WTC11 (cell line): Measurements from ENCODE around the gene LMLN. TPM values are rescaled to one million over a fixed set of nuclear protein-coding genes. Genes with fewer than 3 reads are reported as not detected.

Experiments used
- ATAC-seq: fragments of 200-7000 bp; cut with Tn5 transposase; 2 replicates; pipeline ENCODE4 v1.10.0; 2021; ENCODE audit warnings: mild to moderate bottlenecking, moderate library complexity
- CTCF ChIA-PET: fragments of 300-600 bp; sonication (Branson Sonifier 250); formaldehyde crosslinking; loops from one replicate; lab custom pipeline; 2021; ENCODE audit warnings: antibody characterized with exemption; lab: Charles Lee
- POLR2A ChIA-PET: fragments of 350-600 bp; sonication (Branson Sonifier 250); formaldehyde crosslinking; loops from one replicate; lab custom pipeline; 2021; ENCODE audit warnings: antibody characterized with exemption; lab: Charles Lee
- DNase-seq: peaks from one replicate; pipeline ENCODE4 v3.0.0; 2021; ENCODE audit warnings: low spot score
- H3K27ac Mint-ChIP-seq: 2 replicates; pipeline ENCODE4 v1.8.0; 2021; ENCODE audit warnings: mixed read lengths
- H3K27me3 Mint-ChIP-seq: 2 replicates; pipeline ENCODE4 v1.8.0; 2021; ENCODE audit warnings: low read depth, mild to moderate bottlenecking, moderate library complexity, mixed read lengths
- H3K36me3 Mint-ChIP-seq: 2 replicates; pipeline ENCODE4 v1.8.0; 2021; ENCODE audit warnings: mixed read lengths
- H3K4me1 Mint-ChIP-seq: 2 replicates; pipeline ENCODE4 v1.8.0; 2022; ENCODE audit warnings: mixed read lengths
- H3K4me3 Mint-ChIP-seq: 2 replicates; pipeline ENCODE4 v1.8.0; 2021; ENCODE audit warnings: mild to moderate bottlenecking, moderate library complexity, mixed read lengths
- H3K9me3 Mint-ChIP-seq: 2 replicates; pipeline ENCODE4 v1.8.0; 2021; ENCODE audit warnings: mixed read lengths
- ESRRA ChIP-seq: sonication (generic); formaldehyde crosslinking; IDR thresholded peaks from 2 replicates; pipeline ENCODE4 v1.8.1; 2022; ENCODE audit warnings: mild to moderate bottlenecking, missing genetic modification reagents, borderline replicate concordance
- HMGA2 ChIP-seq: fragments of 250-450 bp; sonication (Bioruptor Pico); IDR thresholded peaks from 2 replicates; pipeline ENCODE4 v1.4.0; 2021; ENCODE audit warnings: mild to moderate bottlenecking, moderate library complexity
- IRF2 ChIP-seq: sonication (generic); formaldehyde crosslinking; IDR thresholded peaks from 2 replicates; pipeline ENCODE4 v1.8.0; 2022; ENCODE audit warnings: low read depth, missing genetic modification reagents, borderline replicate concordance
- JAZF1 ChIP-seq: fragments of 250-450 bp; sonication (Bioruptor Pico); IDR thresholded peaks from 2 replicates; pipeline ENCODE4 v1.9.0; 2021; ENCODE audit warnings: moderate library complexity, mild to moderate bottlenecking, inconsistent platforms
- NFE2L1 ChIP-seq: sonication (generic); formaldehyde crosslinking; IDR thresholded peaks from 2 replicates; pipeline ENCODE4 v1.8.1; 2023; ENCODE audit warnings: missing genetic modification reagents
- OVOL2 ChIP-seq: fragments of 250-450 bp; sonication (Bioruptor Pico); IDR thresholded peaks from 2 replicates; pipeline ENCODE4 v1.9.0; 2021; ENCODE audit warnings: mild to moderate bottlenecking, borderline replicate concordance
- SMAD3 ChIP-seq: sonication (generic); formaldehyde crosslinking; IDR thresholded peaks from 2 replicates; pipeline ENCODE4 v1.8.0; 2022; ENCODE audit warnings: missing genetic modification reagents, mild to moderate bottlenecking, borderline replicate concordance
- SOX15 ChIP-seq: fragments of 250-450 bp; sonication (Bioruptor Pico); IDR thresholded peaks from 2 replicates; pipeline ENCODE4 v1.9.0; 2021; ENCODE audit warnings: mild to moderate bottlenecking
- ZBTB21 ChIP-seq: sonication (generic); formaldehyde crosslinking; IDR thresholded peaks from 2 replicates; pipeline ENCODE4 v1.8.1; 2023; ENCODE audit warnings: mild to moderate bottlenecking, missing genetic modification reagents, borderline replicate concordance
- ZNF317 ChIP-seq: sonication (generic); formaldehyde crosslinking; IDR thresholded peaks from 2 replicates; pipeline ENCODE4 v1.8.1; 2023; ENCODE audit warnings: low read depth, mild to moderate bottlenecking, moderate library complexity, missing genetic modification reagents, borderline replicate concordance
- ZNF671 ChIP-seq: fragments of 250-450 bp; sonication (Bioruptor Pico); IDR thresholded peaks from 2 replicates; pipeline ENCODE4 v1.8.0; 2021; ENCODE audit warnings: mild to moderate bottlenecking
- total RNA-seq: library from RNA; stranded (reverse); gene quantifications from 3 replicates; pipeline ENCODE4 v1.2.3, GENCODE V29; 2021
- TF ChIP-seq, protein P1 (sequence below): sonication (generic); formaldehyde crosslinking; IDR thresholded peaks from 2 replicates; pipeline ENCODE4 v1.8.0; 2022; ENCODE audit warnings: mild to moderate bottlenecking, missing genetic modification reagents
- TF ChIP-seq, protein P2 (sequence below): fragments of 250-450 bp; sonication (Bioruptor Pico); IDR thresholded peaks from 2 replicates; pipeline ENCODE4 v2.1.2; 2022; ENCODE audit warnings: mild to moderate bottlenecking, moderate library complexity
- TF ChIP-seq, protein P3 (sequence below): sonication (generic); formaldehyde crosslinking; conservative IDR thresholded peaks from 2 replicates; pipeline ENCODE4 v1.8.1; 2023; ENCODE audit warnings: mild to moderate bottlenecking, low read depth, missing genetic modification reagents, moderate library complexity
- TF ChIP-seq, protein P4 (sequence below): sonication (generic); formaldehyde crosslinking; IDR thresholded peaks from 2 replicates; pipeline ENCODE4 v1.8.1; 2022; ENCODE audit warnings: mild to moderate bottlenecking, missing genetic modification reagents, moderate library complexity, borderline replicate concordance
- TF ChIP-seq, protein P5 (sequence below): sonication (generic); formaldehyde crosslinking; IDR thresholded peaks from 2 replicates; pipeline ENCODE4 v1.8.1; 2022; ENCODE audit warnings: low read depth, mild to moderate bottlenecking, moderate library complexity, missing genetic modification reagents, borderline replicate concordance
- TF ChIP-seq, protein P6 (sequence below): sonication (generic); formaldehyde crosslinking; IDR thresholded peaks from 2 replicates; pipeline ENCODE4 v1.8.1; 2023; ENCODE audit warnings: mild to moderate bottlenecking, missing genetic modification reagents, moderate library complexity
- TF ChIP-seq, protein P7 (sequence below): sonication (generic); formaldehyde crosslinking; IDR thresholded peaks from 2 replicates; pipeline ENCODE4 v1.8.0; 2022; ENCODE audit warnings: mild to moderate bottlenecking, missing genetic modification reagents
- TF ChIP-seq, protein P8 (sequence below): sonication (generic); formaldehyde crosslinking; conservative IDR thresholded peaks from 2 replicates; pipeline ENCODE4 v1.8.1; 2022; ENCODE audit warnings: mild to moderate bottlenecking, missing genetic modification reagents

Gene LMLN
- total RNA-seq, 1 experiment from 2014 or later = 5.2 TPM

DNA sequence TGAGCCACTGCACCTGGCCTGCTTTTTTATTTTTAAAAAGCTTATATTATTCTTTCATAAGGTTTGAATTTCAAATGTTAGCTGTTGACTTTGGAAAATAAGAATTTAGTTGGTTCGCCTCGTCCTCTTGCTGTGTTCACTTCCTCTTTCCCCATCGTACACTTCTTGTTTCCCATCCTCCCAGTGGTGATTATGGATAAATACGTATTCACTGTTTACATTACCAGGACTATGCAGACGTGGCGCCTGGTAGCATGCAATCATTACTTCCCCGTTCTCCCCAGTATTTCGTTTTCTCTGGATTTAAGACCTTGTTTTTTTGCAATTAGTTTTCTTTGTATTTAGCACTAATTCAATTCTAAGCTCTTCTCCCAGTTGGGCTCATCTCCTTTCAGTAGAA lies 70.1 kb downstream of the LMLN start (continued):
- TF ChIP-seq, protein P1, sequence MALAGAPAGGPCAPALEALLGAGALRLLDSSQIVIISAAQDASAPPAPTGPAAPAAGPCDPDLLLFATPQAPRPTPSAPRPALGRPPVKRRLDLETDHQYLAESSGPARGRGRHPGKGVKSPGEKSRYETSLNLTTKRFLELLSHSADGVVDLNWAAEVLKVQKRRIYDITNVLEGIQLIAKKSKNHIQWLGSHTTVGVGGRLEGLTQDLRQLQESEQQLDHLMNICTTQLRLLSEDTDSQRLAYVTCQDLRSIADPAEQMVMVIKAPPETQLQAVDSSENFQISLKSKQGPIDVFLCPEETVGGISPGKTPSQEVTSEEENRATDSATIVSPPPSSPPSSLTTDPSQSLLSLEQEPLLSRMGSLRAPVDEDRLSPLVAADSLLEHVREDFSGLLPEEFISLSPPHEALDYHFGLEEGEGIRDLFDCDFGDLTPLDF (CRISPR knock-in tag) = no peak
- no peak for TF ChIP-seq SMAD3 (CRISPR knock-in tag)
- TF ChIP-seq ESRRA (CRISPR knock-in tag) = no peak
- TF ChIP-seq HMGA2 = no peak
- TF ChIP-seq ZNF671 (CRISPR knock-in tag) = no peak
- TF ChIP-seq, protein P2, sequence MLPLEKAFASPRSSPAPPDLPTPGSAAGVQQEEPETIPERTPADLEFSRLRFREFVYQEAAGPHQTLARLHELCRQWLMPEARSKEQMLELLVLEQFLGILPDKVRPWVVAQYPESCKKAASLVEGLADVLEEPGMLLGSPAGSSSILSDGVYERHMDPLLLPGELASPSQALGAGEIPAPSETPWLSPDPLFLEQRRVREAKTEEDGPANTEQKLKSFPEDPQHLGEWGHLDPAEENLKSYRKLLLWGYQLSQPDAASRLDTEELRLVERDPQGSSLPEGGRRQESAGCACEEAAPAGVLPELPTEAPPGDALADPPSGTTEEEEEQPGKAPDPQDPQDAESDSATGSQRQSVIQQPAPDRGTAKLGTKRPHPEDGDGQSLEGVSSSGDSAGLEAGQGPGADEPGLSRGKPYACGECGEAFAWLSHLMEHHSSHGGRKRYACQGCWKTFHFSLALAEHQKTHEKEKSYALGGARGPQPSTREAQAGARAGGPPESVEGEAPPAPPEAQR = no peak
- TF ChIP-seq IRF2 = no peak
- no peak for TF ChIP-seq SOX15 (CRISPR knock-in tag)
- no peak for TF ChIP-seq ZNF317 (CRISPR knock-in tag)
- TF ChIP-seq, protein P3, sequence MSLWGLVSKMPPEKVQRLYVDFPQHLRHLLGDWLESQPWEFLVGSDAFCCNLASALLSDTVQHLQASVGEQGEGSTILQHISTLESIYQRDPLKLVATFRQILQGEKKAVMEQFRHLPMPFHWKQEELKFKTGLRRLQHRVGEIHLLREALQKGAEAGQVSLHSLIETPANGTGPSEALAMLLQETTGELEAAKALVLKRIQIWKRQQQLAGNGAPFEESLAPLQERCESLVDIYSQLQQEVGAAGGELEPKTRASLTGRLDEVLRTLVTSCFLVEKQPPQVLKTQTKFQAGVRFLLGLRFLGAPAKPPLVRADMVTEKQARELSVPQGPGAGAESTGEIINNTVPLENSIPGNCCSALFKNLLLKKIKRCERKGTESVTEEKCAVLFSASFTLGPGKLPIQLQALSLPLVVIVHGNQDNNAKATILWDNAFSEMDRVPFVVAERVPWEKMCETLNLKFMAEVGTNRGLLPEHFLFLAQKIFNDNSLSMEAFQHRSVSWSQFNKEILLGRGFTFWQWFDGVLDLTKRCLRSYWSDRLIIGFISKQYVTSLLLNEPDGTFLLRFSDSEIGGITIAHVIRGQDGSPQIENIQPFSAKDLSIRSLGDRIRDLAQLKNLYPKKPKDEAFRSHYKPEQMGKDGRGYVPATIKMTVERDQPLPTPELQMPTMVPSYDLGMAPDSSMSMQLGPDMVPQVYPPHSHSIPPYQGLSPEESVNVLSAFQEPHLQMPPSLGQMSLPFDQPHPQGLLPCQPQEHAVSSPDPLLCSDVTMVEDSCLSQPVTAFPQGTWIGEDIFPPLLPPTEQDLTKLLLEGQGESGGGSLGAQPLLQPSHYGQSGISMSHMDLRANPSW = no peak
- TF ChIP-seq, all 79 proteins: peak for 0

DNA sequence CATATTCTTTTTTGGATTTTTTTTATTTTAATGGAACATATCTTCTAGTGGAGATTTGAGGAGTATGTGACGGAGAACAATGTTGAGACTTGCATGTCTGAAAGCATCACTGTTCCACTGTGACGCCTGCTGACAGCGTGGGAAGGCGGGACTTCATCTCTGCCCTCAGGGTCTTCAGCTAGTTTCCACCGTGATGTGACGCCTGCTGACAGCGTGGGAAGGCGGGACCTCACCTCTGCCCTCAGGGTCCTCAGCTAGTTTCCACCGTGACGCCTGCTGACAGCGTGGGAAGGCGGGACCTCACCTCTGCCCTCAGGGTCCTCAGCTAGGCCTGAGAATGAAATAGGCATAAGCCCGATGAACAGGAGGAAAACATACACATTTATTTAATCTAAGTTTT lies 70.7 kb downstream of the LMLN start:
- CTCF ChIA-PET = interaction anchor here (2.8 kb wide), 1 partner anchor 20 kb away, joined by 15 read pairs; no protein-coding TSS in a partner anchor
- H3K36me3 Mint-ChIP-seq = no peaks in the 10 kb centered on the region

More for the DNA sequence above, 70.7 kb downstream of the LMLN start:
- Mint-ChIP-seq H3K27ac (no peak overlapping the region), H3K4me1 (0 out of 2 replicates have a peak, but pooled peaks cover 2% of the 10 kb centered on the region), H3K4me3 (no peak overlapping the region), H3K27me3 (no peaks in the 10 kb centered on the region), H3K9me3 (no peaks in the 10 kb centered on the region)
- TF ChIP-seq, protein P4, sequence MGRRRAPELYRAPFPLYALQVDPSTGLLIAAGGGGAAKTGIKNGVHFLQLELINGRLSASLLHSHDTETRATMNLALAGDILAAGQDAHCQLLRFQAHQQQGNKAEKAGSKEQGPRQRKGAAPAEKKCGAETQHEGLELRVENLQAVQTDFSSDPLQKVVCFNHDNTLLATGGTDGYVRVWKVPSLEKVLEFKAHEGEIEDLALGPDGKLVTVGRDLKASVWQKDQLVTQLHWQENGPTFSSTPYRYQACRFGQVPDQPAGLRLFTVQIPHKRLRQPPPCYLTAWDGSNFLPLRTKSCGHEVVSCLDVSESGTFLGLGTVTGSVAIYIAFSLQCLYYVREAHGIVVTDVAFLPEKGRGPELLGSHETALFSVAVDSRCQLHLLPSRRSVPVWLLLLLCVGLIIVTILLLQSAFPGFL = no peak
- TF ChIP-seq JAZF1 (CRISPR knock-in tag) (no peak), OVOL2 (CRISPR knock-in tag) (no peak), NFE2L1 (no peak), ZBTB21 (CRISPR knock-in tag) (no peak)
- TF ChIP-seq, protein P5, sequence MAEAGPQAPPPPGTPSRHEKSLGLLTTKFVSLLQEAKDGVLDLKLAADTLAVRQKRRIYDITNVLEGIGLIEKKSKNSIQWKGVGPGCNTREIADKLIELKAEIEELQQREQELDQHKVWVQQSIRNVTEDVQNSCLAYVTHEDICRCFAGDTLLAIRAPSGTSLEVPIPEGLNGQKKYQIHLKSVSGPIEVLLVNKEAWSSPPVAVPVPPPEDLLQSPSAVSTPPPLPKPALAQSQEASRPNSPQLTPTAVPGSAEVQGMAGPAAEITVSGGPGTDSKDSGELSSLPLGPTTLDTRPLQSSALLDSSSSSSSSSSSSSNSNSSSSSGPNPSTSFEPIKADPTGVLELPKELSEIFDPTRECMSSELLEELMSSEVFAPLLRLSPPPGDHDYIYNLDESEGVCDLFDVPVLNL = no peak
- TF ChIP-seq, protein P6, sequence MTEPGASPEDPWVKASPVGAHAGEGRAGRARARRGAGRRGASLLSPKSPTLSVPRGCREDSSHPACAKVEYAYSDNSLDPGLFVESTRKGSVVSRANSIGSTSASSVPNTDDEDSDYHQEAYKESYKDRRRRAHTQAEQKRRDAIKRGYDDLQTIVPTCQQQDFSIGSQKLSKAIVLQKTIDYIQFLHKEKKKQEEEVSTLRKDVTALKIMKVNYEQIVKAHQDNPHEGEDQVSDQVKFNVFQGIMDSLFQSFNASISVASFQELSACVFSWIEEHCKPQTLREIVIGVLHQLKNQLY = no peak
- TF ChIP-seq, protein P7, sequence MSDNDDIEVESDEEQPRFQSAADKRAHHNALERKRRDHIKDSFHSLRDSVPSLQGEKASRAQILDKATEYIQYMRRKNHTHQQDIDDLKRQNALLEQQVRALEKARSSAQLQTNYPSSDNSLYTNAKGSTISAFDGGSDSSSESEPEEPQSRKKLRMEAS (CRISPR knock-in tag) = no peak
- TF ChIP-seq, protein P8, sequence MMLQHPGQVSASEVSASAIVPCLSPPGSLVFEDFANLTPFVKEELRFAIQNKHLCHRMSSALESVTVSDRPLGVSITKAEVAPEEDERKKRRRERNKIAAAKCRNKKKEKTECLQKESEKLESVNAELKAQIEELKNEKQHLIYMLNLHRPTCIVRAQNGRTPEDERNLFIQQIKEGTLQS (CRISPR knock-in tag) = no peak
- no peak for DNase-seq
- ATAC-seq = no peak
- POLR2A ChIA-PET = interaction anchor here (0.6 kb wide), 1 partner anchor 75 kb away, joined by 7 read pairs; no protein-coding TSS in a partner anchor
